NOMO-1 treated with dmso at 0.1 percent for 144 hours (cell line): ENCODE data around the gene GLUD2.
"Not testable (repeated sequence)": the region's sequence is repeated elsewhere in the genome, so short reads cannot be mapped to it uniquely, and the experiment has no call there.

Experiments
- DNase-seq: peaks from one replicate; lab custom pipeline; 2025; ENCODE audit not compliant: unreplicated experiment; lab: John Stamatoyannopoulos, UW

The GLUD2 gene

DNA sequence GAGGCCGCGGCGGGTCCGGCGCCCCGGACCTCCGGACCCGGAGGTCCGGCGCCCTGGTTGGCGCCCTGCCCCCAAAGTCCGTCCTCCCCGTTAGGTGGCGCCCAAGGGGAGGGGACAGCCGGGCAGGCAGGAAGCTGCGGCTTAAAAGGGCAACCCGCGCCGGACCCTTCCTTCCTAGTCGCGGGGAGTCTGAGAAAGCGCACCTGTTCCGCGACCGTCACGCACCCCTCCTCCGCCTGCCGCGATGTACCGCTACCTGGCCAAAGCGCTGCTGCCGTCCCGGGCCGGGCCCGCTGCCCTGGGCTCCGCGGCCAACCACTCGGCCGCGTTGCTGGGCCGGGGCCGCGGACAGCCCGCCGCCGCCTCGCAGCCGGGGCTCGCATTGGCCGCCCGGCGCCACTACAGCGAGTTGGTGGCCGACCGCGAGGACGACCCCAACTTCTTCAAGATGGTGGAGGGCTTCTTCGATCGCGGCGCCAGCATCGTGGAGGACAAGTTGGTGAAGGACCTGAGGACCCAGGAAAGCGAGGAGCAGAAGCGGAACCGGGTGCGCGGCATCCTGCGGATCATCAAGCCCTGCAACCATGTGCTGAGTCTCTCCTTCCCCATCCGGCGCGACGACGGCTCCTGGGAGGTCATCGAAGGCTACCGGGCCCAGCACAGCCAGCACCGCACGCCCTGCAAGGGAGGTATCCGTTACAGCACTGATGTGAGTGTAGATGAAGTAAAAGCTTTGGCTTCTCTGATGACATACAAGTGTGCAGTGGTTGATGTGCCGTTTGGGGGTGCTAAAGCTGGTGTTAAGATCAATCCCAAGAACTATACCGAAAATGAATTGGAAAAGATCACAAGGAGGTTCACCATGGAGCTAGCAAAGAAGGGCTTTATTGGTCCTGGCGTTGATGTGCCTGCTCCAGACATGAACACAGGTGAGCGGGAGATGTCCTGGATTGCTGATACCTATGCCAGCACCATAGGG lies at the start of gene GLUD2:
GLUD2 (plus strand) TSS at position 170 of the 979 bp plus-strand sequence; CDS start at position 245, 75 bp downstream.
- DNase-seq = not testable (repeated sequence)

DNA sequence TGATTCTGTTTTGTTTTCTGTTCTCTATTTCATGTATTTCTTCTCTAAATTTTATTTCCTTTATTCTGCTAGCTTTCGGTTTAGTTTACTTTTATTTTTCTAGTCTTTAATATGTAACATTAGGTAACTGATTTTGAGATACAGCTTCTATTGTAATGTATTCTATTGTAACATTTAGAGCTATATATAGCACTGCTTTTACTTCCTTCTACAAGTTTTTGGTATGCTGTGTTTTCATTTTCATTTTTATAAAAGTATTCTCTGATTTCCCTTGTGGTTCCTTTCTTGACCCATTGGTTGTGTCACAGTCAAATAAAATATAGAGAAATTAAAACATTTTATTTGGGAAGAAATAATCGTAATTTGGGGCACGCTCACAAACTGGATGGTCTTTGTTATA lies 48.0 kb upstream of the GLUD2 start:
- DNase-seq = no peak

DNA sequence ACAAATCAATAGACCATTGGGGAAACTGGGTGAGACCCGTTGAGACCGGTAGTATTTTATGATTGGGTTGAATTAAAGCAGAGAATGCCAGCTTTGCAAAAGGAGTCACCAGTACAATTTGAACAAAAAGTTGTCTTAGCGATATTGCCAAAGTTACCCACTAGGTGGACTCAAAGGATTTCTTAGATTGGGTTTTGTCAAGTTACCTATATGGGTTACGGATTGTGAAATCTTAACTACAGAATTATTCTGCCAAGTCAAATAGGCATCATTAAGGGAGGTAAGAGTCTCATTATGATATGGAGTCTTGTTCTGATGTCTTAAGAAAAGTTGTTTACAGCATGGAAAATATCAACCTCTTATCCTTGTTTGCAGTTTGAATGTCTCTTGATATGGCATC lies 46.8 kb upstream of the GLUD2 start:
- no peak for DNase-seq

DNA sequence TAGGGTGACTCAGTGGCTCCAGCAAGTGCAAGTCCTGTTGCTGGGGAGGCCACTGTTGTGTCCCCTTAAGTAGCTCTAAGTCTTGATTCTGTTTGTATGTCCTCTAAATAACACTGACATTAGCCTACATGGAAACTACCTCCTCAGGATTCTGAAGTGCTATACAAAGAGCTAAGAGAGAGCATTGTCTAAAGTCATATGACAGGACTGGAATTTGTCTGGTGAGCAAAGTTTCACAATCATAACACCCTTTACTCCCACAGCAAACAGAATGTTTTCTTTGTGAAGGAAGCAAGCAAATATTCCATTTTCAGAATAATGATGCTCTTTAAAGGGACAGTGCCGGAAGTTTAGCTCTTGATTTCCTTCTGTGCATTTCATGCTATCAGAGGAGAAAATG lies 38.5 kb upstream of the GLUD2 start:
- no peak for DNase-seq

DNA sequence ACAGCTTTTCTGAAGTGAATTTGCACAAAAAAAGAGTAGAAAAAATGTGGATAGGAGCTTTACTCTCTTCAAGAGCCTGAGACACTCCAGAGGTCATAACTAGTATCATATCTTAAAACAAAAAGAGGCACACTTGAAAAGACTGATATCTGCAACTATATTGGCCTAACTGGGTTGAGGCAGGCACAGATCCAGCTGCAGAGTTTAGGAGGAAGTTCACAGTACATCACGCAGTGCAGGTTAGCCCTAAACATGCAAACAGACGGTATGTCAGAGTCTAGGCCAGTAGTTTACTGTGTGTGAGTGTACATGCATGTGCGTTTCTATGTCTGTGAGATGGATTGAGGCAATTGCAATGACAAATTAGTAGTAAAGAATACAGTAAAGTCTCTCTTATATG lies 37.6 kb upstream of the GLUD2 start:
- no peak for DNase-seq

DNA sequence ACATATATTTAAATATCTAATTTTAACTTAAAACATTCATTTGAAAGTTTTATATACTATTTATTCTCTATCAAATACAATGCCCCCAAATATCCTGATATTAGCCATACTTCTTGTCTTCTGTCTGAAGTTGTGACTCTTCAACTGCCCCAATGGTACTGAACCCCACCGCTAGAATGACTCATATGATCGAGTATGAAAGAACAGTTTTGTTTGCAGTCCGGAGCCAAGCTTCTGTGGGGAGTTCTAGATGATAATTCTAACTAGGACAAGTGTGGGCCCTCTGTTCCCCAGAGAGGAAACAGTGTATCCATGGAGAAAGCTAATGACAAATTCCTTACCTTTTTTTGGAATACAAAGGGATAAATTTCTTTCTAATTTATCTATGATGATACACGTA lies 37.2 kb upstream of the GLUD2 start:
- no peak for DNase-seq

DNA sequence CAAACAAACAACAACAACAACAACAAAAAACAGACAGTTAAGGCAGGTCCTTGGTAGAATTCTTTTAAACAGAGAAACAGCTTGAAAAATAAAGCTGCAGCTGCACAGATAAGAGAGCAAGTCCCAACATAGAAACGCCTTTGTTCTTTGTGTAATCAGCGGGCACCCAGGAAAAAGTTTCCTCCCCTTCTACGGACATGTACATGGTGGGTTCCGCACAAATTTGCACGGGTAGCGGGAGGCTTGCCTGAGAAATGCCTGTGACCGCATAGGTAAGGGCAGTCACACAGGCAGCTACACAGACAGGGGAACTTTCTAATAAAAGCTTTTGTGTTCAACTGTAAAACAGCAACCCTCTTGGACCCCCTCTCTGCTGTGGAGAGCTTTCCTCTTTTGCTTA lies 36.2 kb upstream of the GLUD2 start:
- DNase-seq = no peak

DNA sequence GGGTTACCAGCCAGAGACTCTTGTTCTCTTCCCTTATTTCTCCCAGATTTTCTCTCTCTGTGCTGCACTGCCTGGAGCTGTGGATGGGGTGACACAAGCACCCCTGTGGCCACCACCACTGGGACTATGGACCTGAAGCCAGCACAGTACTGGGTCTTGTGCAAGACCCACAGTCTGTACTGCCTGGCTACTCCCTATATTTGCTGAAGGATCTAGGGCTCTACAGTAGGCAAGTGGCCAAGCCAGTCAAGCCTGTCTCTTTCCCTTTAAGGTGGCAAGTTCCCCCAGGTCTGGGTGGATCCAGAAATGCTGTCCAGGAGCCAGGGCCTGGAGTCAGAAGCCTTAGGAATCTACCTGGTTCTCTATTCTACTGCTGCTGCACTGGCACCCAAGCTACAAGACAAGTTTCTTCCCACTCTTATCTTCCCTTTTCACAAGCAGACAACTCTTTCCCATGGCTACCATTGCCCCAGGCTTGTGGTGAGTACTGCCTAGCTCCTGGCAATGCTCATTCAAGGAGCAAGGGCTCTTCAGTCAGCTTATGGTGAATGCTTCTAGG lies 33.4 kb upstream of the GLUD2 start:
- DNase-seq = no peak

DNA sequence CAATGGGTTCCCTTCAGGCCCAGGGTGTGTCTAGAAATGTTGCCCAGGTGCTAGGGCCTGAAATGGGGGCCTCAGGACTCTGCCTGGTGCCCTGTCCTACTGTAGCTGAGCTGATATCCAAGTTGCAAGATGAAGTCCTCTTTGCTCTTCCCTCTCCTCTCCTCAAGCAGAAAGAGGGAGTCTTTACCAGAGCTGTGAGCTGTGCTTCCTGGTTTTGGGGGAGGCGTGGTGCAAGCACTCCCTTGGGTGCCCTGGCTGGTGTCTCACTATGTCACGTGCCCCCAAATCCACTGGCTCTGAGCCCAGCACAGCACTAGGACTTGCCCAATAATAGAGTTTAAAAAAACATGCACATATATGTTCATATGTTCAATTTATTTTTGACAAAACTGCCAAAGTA lies 32.6 kb upstream of the GLUD2 start:
- DNase-seq = no peak

DNA sequence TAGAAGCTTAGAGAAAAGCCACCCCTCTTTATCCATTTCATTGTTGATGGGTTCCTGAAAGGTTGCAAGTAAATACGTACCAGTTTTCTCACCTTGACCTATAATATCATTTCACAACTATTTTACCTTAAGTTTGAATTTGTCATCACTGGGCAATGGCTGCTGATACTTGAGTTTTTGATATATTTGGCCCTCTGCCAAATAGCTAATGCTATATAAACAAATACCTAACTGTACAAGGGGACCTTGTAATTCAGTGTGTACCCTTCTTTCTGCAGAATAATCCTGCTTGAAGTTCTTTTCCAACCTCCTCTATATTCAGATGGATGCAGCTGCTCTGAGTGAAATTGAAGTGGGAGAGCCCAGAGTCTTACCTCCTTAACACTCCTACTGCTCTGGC lies 19.0 kb upstream of the GLUD2 start:
- no peak for DNase-seq

DNA sequence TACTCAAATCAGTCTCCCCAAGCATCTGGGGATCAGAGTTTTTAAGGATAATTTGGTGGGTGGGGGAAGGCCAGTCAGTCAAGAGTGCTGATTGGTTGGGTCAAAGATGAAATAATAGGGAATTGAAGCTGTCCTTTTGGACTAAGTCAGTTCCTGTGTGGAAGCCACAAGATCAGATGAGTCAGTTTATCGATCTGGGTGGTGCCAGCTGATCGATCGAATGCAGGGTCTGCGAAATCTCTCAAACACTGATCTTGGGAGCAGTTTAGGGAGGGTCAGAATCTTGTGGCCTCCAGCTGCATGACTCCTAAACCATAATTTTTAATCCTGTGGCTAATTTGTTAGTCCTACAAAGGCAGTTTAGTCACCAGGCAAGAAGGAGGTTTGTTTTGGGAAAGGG lies 17.3 kb upstream of the GLUD2 start:
- DNase-seq = no peak

DNA sequence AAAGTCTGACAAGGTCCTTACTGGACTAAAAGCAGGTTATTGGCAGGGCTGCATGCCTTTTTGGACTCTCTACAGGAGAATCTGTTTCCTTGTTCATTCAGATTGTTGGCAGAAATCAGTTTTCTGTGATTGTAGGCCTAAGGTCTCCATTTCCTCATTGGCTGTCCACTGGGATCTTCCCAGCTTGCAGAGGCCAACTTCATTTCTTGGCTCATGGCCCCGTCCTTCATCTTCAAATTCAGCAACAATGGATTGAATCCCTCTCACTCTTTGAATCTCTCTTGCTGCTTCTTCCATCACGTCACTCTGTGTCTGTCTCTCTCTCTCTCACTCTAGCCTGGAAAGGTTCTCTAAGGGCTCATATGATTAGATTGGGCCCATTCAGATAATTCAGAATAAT lies 14.9 kb upstream of the GLUD2 start:
- DNase-seq = no peak

DNA sequence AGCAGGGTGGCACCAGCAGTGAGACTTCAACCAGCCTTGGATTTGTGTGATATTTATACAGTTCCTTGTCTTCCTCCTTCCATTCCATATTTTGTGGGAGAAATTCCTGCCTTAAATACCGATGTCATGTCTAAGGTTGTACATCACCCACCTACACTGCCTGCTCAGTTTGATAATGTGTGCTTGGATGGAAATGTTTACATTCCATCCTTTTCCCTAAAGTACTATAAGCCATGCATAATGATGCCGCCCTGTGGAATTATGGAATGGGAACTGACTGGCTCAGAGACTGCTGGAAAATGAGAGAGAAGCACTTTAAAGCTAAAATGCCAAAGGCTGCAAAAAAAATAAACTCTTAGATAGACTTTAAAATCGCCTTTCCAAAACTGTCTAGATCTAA lies 11.3 kb upstream of the GLUD2 start:
- DNase-seq = no peak

DNA sequence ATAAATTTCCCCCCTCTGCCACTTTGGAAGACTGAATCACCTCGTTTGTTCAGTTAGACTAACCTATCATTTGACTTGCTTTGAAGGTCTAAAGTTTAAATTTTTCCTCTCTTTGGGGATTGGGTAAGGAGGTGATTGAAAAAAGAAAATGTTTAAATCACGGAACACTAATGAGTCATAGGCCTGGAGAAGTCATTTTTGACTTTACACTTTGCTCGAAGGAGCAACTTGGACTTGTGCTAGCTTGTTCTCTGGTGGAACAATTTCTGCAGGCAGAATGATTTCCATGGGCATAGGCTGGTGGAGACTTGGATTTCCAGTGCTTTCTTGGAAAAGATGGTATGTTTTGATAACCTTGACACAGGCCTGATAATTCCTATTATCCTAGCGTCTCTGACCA lies 10.5 kb upstream of the GLUD2 start:
- DNase-seq = no peak

DNA sequence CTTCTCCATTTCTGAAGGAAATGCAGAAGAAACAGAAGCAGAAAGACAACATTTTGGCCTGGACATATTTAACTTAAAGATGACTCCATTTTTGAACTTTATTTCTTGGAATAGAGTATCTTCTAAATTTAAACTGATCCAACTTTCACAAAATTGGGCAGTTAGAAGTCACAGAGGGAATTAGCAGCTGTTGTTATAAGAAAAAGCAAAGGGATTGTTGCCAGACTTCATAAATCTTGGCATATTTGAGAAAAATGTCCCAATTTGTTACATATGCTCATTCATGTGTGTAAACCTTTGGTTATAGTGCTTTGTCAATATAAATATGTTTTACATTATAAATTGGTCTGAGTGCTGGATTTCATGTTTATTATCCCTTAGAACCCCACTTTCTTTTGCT lies 3.4 kb downstream of the GLUD2 start:
- DNase-seq = no peak

DNA sequence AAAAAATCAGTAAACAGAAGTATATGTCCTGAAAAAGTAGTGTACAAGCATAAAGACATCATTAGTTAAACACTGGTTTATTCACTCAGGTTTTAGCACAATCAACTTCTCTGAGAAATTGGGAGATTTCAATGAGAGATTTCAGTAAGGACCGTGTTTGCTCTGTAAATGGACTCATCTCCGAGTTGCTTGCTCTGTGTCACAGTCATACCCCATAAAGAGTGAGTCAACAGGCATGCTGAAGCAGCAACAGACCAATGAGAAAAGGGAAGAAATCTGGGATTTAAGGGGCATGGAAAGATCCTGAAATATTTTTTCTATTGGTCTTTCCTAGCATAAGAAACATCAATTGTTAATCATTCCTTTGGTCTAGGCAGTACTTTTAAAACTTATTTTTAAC lies 4.7 kb downstream of the GLUD2 start:
- DNase-seq = no peak

DNA sequence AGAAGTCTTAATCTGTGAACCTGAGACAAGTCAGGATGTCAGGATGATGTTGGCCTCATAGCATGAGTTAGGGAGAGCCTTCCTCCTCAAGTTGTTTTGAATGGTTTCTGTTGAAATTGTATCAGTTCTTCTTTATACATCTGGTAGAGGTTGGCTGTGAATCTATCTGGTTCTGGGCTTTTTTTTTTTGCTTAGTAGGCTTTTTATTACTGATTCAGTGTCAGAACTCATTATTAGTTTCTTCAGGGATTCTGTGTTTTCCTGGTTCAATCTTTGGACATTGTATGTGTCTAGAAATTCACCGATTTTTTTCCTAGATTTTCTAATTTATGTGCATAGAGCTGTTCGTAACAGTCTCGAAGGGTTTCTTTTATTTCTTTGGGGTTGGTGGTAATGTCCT lies 14.9 kb downstream of the GLUD2 start:
- DNase-seq = no peak

DNA sequence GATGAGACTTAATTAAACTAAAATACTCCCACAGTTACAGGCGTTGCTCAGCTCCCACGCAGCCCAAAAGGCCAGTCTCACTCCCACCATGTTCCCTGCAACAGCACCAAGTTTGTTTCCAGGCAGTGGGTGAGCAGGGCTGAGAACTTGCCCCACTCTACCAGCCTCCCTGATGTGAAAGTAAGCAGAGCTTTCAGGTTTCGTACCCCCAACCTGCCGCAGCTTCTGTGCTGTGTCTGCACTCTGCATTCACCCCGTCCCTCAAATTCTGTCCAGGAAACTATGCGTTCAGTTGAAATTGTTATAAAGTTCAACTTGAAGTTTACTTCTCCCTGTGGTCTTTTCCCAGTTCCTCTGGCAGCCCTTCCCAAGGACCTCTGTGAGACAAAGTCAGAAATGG lies 17.2 kb downstream of the GLUD2 start:
- no peak for DNase-seq

DNA sequence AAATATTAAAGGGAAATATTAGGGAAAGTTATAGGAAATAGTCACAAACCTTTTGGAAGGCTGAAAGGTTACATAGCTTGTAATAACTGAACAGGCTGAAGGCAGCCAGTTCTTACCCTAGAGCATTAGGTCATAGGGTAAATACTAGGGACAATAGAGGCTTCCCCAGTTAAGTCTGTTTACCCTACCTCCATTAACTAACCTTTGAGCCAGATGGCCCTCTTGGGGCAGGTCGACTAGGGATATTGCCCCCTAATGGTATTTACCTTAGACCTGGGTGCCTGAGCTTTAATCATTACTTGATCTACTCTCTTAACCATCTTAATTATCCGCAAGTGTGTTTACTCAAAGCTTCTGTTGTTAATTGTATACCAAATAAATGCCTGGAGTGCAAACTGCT lies 36.8 kb downstream of the GLUD2 start:
- not testable (repeated sequence) for DNase-seq

DNA sequence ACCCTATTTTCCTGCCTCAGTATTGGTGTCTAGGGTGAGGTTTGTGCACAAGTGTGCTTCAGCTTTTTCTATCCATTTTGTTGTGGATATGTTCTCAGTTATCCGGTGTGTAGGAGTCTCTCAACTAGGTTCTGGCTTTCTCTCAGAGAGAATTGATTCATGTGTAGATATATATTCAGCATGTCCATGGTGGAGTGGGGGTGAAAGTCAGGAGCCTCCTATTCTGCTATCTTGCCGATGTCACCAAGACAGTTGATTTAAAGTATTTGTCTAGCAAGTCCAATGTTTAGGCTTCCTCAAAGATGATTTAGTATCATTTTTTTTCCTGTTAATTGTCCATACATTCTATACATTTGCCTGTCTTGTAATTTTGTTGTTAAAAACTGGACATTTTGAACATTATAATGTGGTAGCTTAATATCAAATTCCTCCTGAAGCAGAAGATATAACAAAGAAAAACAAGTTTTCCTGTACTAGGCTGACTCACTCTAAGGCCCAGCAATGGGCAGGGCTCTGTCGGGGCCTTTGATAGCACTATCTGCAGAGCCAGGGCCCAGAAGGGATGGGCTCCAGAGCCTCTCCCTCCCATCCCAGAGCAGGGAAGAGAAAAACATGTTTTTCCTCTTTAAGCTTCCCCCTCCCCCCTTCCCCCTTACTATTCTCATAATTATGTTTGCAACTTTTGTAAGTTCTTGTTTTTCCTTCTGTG lies 37.6 kb downstream of the GLUD2 start:
- no peak for DNase-seq

DNA sequence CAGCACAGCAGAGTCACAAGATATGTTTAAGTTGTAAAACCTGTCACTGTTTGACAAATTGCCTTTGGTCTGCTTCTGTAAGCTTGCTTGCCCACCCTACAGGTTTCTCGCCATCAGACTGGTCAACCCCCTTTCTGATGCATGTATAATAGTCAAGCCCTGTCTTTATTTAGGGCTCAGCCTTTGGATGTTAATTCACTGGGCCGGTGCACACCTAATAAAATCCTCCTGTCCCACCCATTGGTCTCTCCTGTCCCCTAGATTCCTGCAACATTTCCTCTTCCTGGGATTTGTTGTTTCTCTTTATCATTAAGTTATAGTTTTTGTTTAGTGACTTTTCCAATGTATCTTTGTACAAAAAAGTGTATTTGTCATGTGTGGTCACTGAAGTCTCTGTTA lies 38.2 kb downstream of the GLUD2 start:
- no peak for DNase-seq

DNA sequence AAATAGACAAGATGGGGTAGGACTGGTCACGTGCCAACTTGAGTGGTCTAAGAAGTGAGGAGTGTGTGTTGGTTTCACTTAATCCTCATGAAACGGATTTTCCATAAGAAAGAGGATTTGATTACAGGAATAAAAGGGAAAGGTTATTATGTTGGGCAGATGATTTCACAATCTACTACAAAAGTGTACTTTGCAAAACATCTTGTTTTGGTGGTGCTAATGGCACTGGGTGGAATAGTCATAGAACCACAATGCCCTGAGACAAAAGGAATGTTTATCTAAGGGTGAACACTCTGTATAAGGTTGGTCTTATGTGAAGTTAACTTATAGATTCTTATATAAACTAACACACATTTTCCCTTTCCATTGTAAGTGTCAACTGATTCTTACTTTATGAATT lies 45.6 kb downstream of the GLUD2 start:
- no peak for DNase-seq
